CD4-positive, alpha-beta T cell treated with Interleukin-15 for 1 hour (primary cell): ENCODE results near the gene FAM217B.

Experiments used
- DNase-seq: peaks from one replicate; pipeline ENCODE4 v3.0.0-alpha.2; 2020

Gene FAM217B

DNA sequence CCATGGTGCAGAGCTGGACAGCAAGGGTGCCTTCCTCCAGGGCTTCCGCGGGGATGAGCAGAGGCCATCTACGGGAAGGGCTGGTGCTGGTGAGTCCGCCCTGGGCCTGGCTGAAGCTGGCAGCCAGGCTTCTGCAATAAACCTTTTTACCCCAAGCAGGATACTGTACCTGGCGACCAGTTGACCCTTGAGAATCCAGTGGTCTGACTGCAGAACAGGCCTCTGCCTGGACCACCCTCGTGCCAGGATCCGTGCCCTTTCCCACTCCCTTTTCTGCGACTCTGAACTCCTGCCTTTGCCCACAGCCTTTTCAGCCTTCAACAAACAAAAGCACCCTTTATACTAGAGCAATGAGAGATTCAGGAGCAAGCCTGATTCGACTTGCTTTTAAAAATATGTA lies 36.9 kb downstream of the FAM217B start:
- DNase-seq: no peak

DNA sequence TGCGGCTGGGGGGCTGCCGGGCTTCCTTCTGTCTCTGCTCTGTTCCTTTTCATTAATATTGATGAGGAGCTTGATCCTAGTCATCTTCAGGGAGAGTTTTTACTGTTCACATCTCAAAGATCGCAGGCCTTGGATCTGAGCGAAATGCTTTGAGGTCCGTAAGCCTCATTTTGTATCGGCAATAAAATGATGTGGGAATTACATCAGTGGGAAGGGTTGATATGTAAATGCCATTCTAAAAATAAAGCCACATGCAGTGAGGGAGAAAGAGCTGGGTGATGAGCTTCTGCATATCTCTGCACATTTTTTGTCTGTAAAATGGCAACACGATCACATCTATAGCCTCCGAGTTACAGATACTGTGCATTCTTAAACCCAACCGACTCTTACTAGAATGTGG lies 42.9 kb downstream of the FAM217B start:
- no peak for DNase-seq

- DNase-seq: no peak
These were observed 44.4 kb downstream of the FAM217B start for GRCh38 chr20:59984541-59984940.

DNA sequence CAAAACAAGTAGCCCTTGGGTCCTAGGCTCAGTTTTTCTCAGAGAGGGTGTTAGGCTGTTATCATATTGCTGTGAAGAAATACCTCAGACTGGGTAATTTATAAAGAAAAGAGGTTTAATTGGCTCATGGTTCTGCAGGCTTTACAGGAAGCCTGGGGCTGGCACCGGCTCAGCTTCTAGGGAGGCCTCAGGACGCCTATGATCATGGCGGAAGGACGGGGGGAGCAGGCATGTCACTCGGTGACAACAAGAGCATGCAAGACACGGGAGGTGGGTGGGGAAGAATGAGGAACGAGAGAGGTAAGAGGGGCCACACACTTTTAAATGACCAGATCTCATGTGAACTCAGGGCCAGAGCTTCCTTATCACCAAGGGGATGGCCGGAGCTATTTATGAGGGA lies 45.0 kb downstream of the FAM217B start:
- DNase-seq: no peak

DNA sequence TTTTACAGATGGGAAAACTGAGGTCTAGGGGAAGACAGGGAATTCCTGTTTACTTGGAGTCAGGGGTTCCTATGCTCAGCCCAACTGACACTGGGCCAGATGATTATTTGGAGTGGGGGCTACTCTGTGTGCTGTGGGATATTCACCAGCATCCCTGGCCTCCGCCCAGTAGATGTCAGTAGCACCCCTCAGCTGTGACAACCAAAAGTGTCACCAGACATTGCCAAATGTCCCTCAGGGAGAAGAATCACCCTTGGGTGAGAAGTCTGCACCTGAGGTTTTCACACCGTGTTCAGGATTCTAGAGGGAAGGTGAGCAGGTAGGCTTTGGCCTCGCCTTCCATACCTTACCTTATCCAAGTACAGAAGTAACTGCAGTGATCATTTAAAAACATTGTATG lies 45.7 kb downstream of the FAM217B start:
- no peak for DNase-seq

GRCh38 chr20:59987135-59987534 lies 46.9 kb downstream of the FAM217B start:
- no peak for DNase-seq

DNA sequence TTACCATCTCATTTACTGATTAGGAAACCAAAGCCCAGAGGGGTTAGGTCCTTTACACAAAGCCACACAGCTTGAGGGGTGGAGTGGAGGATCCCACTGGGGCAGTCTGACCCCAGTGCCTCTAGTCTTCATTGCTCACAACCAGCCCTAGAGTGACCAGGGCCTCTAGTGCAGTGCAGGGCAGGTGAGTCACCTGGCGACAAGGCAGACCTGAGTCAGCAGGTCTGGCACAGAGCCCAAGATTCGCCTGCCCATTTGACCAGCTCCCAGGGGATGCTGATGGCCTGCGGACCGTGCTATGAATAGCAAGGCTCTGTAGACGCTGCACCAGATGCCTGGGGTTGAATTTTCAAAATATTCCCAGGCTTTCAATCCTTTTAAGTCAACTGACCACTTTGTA lies 48.0 kb downstream of the FAM217B start:
- DNase-seq: no peak

DNA sequence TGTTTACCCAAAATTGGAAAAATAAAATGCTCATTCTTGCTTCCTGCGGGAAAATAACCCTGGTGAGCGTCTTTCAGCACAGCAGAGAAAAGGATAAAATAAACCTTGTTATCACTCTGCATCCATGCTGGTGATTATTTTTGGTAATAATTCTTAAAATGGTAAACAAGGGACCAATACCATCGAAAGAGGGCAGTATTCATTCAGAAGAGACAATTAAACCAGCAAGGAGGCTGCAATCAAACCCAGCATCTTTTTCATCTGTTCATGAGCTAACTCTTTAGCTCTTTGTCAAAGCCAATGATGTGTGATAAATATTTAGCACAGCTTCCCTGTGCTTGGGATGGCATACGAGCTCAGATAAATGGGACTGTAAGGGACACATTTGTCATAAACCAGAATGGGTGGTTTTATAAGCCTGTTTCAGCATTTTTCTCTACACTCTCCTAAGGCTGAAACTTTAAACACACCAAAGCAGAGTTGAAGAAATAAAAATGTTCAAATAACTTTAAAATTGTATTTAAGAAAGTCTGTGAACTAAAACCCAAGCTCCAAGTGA lies 52.4 kb downstream of the FAM217B start:
- no peak for DNase-seq

DNA sequence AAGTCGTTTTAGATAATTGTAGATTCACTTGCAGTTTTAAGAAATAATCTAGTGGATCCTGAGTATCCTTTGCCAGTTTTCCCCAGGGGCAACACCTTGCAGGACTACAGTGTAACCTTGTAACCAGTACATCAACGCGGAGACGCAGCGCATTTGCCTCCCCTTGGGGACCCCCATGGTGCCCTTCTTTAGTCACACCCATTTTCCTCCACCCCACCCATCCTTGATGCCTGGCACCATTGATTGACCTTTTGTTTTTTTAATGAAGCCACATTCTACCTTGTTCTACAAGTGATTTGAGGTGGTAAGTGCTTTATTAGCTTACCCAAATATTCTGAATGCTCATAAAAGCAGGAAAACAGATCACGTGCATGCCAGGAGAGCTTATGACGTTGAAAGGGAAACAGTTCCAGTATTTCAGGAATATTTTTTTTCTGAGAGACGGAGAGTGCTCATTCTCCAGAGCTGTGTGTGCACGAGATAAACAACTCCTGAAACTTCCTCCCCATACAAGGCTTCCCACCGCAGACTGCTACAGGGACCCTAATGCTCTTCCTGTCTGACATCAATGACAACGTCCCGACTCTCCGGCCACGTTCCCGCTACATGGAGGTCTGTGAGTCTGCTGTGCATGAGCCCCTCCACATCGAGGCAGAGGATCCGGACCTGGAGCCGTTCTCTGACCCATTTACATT lies 53.7 kb downstream of the FAM217B start:
- DNase-seq: no peak

GRCh38 chr20:59994697-59995122 lies 54.5 kb downstream of the FAM217B start:
- DNase-seq: no peak

DNA sequence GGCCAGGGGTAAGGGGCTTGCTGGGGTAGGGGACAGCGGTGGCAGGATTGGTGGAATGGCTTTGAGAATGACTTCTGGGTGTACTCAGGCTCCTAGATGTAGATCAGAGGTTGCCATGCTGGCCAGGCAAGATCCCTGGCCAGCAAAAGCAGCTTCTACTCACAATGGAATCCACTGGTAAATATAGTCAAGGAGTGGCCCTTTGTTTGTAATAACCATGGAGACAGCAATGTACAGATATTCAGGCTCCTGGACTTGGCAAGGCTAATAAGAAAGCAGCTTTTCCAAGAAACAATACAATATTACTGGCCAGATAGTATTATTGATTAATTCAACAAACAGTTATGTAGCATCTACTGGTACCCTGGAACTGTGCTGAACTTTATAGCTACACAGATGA lies 55.9 kb downstream of the FAM217B start:
- no peak for DNase-seq

DNA sequence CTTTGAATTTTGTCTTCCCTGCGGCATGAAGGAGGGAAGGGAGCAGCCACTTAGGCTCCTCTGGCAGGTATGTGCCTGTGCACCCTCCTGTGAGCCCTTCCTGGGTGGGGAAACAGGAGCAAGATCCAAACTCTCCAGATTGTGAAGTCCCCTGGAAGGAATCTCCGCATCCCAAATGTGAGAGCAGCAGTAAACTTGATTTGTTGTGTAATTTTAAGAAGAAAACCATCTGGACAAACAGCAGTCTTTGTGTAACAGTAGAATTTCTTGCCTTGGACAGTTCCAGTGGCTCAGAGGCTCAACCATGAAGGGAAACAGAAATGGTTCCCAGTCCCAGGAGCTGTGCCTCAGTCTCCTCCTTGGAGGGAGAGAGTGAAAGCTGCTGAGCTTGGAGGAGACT lies 57.7 kb downstream of the FAM217B start:
- DNase-seq: no peak
